NCI-H1930 (cell line): Measurements from ENCODE around the gene SEMA4D.

Experiments
- DNase-seq, 2 experiments: peaks; one replicate each; lab custom pipeline; 2025; lab: John Stamatoyannopoulos, UW

SEMA4D gene

GRCh38 chr9:89502038-89502601 lies 4.2 kb upstream of the SEMA4D start:
- no peak for DNase-seq

- DNase-seq = no peak
Measured at GRCh38 chr9:89501311-89501898, 3.5 kb upstream of the SEMA4D start.

- no peak for DNase-seq
Measured at GRCh38 chr9:89500008-89500407, 2.1 kb upstream of the SEMA4D start.

- DNase-seq = no peak
Measured at GRCh38 chr9:89498852-89499480, 1.1 kb upstream of the SEMA4D start.

- no peak for DNase-seq
Measured at GRCh38 chr9:89497257-89497963, 503 bp downstream of the SEMA4D start.

GRCh38 chr9:89496645-89497256 lies 1.2 kb downstream of the SEMA4D start:
- no peak for DNase-seq

GRCh38 chr9:89495824-89496560 lies 1.9 kb downstream of the SEMA4D start:
- no peak for DNase-seq

GRCh38 chr9:89494199-89494598 lies 3.7 kb downstream of the SEMA4D start:
- DNase-seq = no peak

GRCh38 chr9:89493671-89494070 lies 4.2 kb downstream of the SEMA4D start:
- no peak for DNase-seq

GRCh38 chr9:89493181-89493580 lies 4.7 kb downstream of the SEMA4D start:
- DNase-seq = no peak

GRCh38 chr9:89492586-89492985 lies 5.3 kb downstream of the SEMA4D start:
- no peak for DNase-seq

GRCh38 chr9:89491694-89492093 lies 6.2 kb downstream of the SEMA4D start:
- no peak for DNase-seq

- DNase-seq = no peak
Measured at GRCh38 chr9:89489548-89490530, 8.1 kb downstream of the SEMA4D start.

GRCh38 chr9:89488936-89489335 lies 9.0 kb downstream of the SEMA4D start:
- DNase-seq = no peak

- no peak for DNase-seq
Measured at GRCh38 chr9:89488131-89488530, 9.8 kb downstream of the SEMA4D start.

GRCh38 chr9:89486681-89487080 lies 11.2 kb downstream of the SEMA4D start:
- DNase-seq = no peak

- DNase-seq = no peak
Measured at GRCh38 chr9:89484475-89485404, 13.2 kb downstream of the SEMA4D start.

- DNase-seq = no peak
Measured at GRCh38 chr9:89483592-89484474, 14.1 kb downstream of the SEMA4D start.
